IMR-90 (cell line): ENCODE measurements around the gene SCD. TPM values are rescaled to one million over a fixed set of nuclear protein-coding genes. Genes with fewer than 3 reads are reported as not detected.

Experiments used
- ATAC-seq: fragments of 200-7000 bp; cut with Tn5 transposase; 2 replicates; pipeline ENCODE4 v1.9.1; 2020; ENCODE audit warnings: low read depth, mild to moderate bottlenecking, moderate library complexity
- BruUV-seq: library from RNA; stranded (reverse); fragments of 400-500 nt; replicated peaks from 2 replicates; lab custom pipeline; 2021; lab: Mats Ljungman, UMichigan
- CTCF ChIA-PET: fragments of 300-600 bp; formaldehyde crosslinking; extraction: SDS; loops from one replicate; lab custom pipeline; 2021; ENCODE audit warnings: antibody characterized with exemption; lab: Yijun Ruan, JAX
- POLR2A ChIA-PET: fragments of 300-600 bp; sonication (Branson Sonifier 250); formaldehyde crosslinking; loops from one replicate; lab custom pipeline; 2022; ENCODE audit warnings: antibody characterized with exemption; ENCODE audit not compliant: unreplicated experiment; lab: Charles Lee
- DNase-seq: peaks from one replicate; pipeline ENCODE4 v3.0.0; 2013
- H2AFZ ChIP-seq: replicated peaks from 2 replicates; pipeline ENCODE3; 2013; ENCODE audit warnings: low read length, mild to moderate bottlenecking; ENCODE audit not compliant: poor library complexity
- H2AK5ac ChIP-seq: 2 replicates; pipeline ENCODE4 v1.6.1; 2013; ENCODE audit warnings: low read depth, low read length, inconsistent platforms
- H2AK9ac ChIP-seq: replicated peaks from 2 replicates; pipeline ENCODE3; 2013; ENCODE audit warnings: mild to moderate bottlenecking, low read depth, low read length, moderate library complexity; ENCODE audit not compliant: poor library complexity
- H2BK120ac ChIP-seq: 2 replicates; pipeline ENCODE4 v1.6.1; 2013; ENCODE audit warnings: low read depth, low read length, inconsistent platforms
- H2BK15ac ChIP-seq: 3 replicates; pipeline ENCODE4 v1.6.1; 2013; ENCODE audit warnings: low read depth, low read length, inconsistent platforms
- H2BK20ac ChIP-seq: 2 replicates; pipeline ENCODE4 v1.6.1; 2013; ENCODE audit warnings: low read depth, mild to moderate bottlenecking, inconsistent platforms, low read length, moderate library complexity
- H2BK5ac ChIP-seq: 2 replicates; pipeline ENCODE4 v1.6.1; 2013; ENCODE audit warnings: mild to moderate bottlenecking, low read depth, low read length, inconsistent platforms; ENCODE audit not compliant: poor library complexity, severe bottlenecking
- H3K14ac ChIP-seq: replicated peaks from 2 replicates; pipeline ENCODE4 v1.6.1; 2013; ENCODE audit warnings: low read depth, low read length, inconsistent platforms
- H3K18ac ChIP-seq: 2 replicates; pipeline ENCODE4 v1.6.1; 2013; ENCODE audit warnings: low read depth, low read length, control low read depth
- H3K23ac ChIP-seq: 2 replicates; pipeline ENCODE4 v1.6.1; 2013; ENCODE audit warnings: low read depth, low read length, inconsistent platforms
- H3K27ac ChIP-seq: 2 replicates; pipeline ENCODE4 v1.5.1; 2013; ENCODE audit warnings: mild to moderate bottlenecking, control low read depth, low read length; ENCODE audit not compliant: insufficient read depth
- H3K27me3 ChIP-seq: 2 replicates; pipeline ENCODE4 v1.6.1; 2013; ENCODE audit warnings: low read length; ENCODE audit not compliant: control insufficient read depth, insufficient read depth
- H3K36me3 ChIP-seq: 2 replicates; pipeline ENCODE4 v1.6.1; 2013; ENCODE audit warnings: low read length, mixed read lengths; ENCODE audit not compliant: control insufficient read depth, insufficient read depth
- H3K4ac ChIP-seq: 2 replicates; pipeline ENCODE4 v1.6.1; 2013; ENCODE audit warnings: low read depth, low read length, inconsistent platforms
- H3K4me1 ChIP-seq: 2 replicates; pipeline ENCODE4 v1.6.1; 2013; ENCODE audit warnings: low read length, mixed read lengths; ENCODE audit not compliant: control insufficient read depth, insufficient read depth
- H3K4me2 ChIP-seq: 2 replicates; pipeline ENCODE4 v1.6.1; 2013; ENCODE audit warnings: low read depth, mild to moderate bottlenecking, control low read depth, low read length, moderate library complexity
- H3K4me3 ChIP-seq: 2 replicates; pipeline ENCODE4 v1.5.1; 2013; ENCODE audit warnings: low read depth, mild to moderate bottlenecking, control low read depth, low read length, moderate library complexity; ENCODE audit not compliant: insufficient read depth
- H3K56ac ChIP-seq: 2 replicates; pipeline ENCODE4 v1.6.1; 2013; ENCODE audit warnings: low read length, inconsistent platforms; ENCODE audit not compliant: insufficient read depth; ENCODE audit errors: extremely low read depth
- H3K79me1 ChIP-seq, 2 experiments: 2 replicates each; pipeline ENCODE4 v1.6.1; 2013; ENCODE audit warnings: low read length in 2 of 2, inconsistent platforms in 1 of 2, low read depth in 1 of 2
- H3K9ac ChIP-seq: 2 replicates; pipeline ENCODE4 v1.6.1; 2013; ENCODE audit warnings: low read depth, low read length, control low read depth
- H3K9me1 ChIP-seq: 2 replicates; pipeline ENCODE4 v1.6.1; 2013; ENCODE audit warnings: low read length, inconsistent platforms; ENCODE audit not compliant: insufficient read depth
- H3K9me3 ChIP-seq: 2 replicates; pipeline ENCODE4 v1.6.1; 2013; ENCODE audit warnings: low read length; ENCODE audit not compliant: control insufficient read depth, insufficient read depth
- H4K20me1 ChIP-seq: 2 replicates; pipeline ENCODE4 v1.6.1; 2013; ENCODE audit warnings: low read length, inconsistent platforms; ENCODE audit not compliant: insufficient read depth
- H4K5ac ChIP-seq: 2 replicates; pipeline ENCODE4 v1.6.1; 2013; ENCODE audit warnings: mild to moderate bottlenecking, low read depth, low read length, control low read depth
- H4K8ac ChIP-seq, 2 experiments: 2 replicates each; pipeline ENCODE4 v1.6.1; 2013; ENCODE audit warnings: low read depth in 2 of 2, low read length in 2 of 2, control low read depth in 1 of 2, inconsistent platforms in 1 of 2
- H4K91ac ChIP-seq: 2 replicates; pipeline ENCODE4 v1.6.1; 2013; ENCODE audit warnings: low read depth, low read length, inconsistent platforms; ENCODE audit not compliant: insufficient read depth
- BHLHE40 ChIP-seq: fragments of 150-350 bp; IDR thresholded peaks from 2 replicates; pipeline ENCODE4 v1.6.1; 2016; ENCODE audit warnings: mild to moderate bottlenecking, low read depth, low read length
- CEBPB ChIP-seq: IDR thresholded peaks from 2 replicates; pipeline ENCODE4 v1.6.1; 2012; ENCODE audit warnings: low read depth, low read length, improper control_type of control experiment
- CHD1 ChIP-seq: IDR thresholded peaks from 2 replicates; pipeline ENCODE4 v1.6.1; 2012; ENCODE audit warnings: low read depth, low read length, improper control_type of control experiment
- FOS ChIP-seq: fragments of 150-350 bp; IDR thresholded peaks from 2 replicates; pipeline ENCODE4 v1.6.1; 2016; ENCODE audit warnings: low read depth, low read length
- MAFK ChIP-seq: IDR thresholded peaks from 2 replicates; pipeline ENCODE4 v1.6.1; 2012; ENCODE audit warnings: low read depth, low read length, improper control_type of control experiment
- NFE2L2 ChIP-seq: fragments of 150-350 bp; IDR thresholded peaks from 2 replicates; pipeline ENCODE4 v1.6.1; 2016; ENCODE audit warnings: low read depth, mild to moderate bottlenecking, low read length
- POLR2A ChIP-seq: IDR thresholded peaks from 2 replicates; pipeline ENCODE4 v1.6.1; 2012; ENCODE audit warnings: mild to moderate bottlenecking, low read depth, low read length
- RAD21 ChIP-seq: IDR thresholded peaks from 2 replicates; pipeline ENCODE4 v1.6.1; 2012; ENCODE audit warnings: low read length, improper control_type of control experiment
- RCOR1 ChIP-seq: IDR thresholded peaks from 2 replicates; pipeline ENCODE4 v1.6.1; 2012; ENCODE audit warnings: mild to moderate bottlenecking, low read length, improper control_type of control experiment; ENCODE audit not compliant: insufficient replicate concordance
- SMC3 ChIP-seq: fragments of 150-350 bp; IDR thresholded peaks from 2 replicates; pipeline ENCODE4 v1.6.1; 2016; ENCODE audit warnings: low read depth, mild to moderate bottlenecking, antibody characterized with exemption, low read length, moderate library complexity
- USF2 ChIP-seq: fragments of 150-350 bp; IDR thresholded peaks from 2 replicates; pipeline ENCODE4 v1.6.1; 2017; ENCODE audit warnings: mild to moderate bottlenecking, antibody characterized with exemption, low read length, low read depth
- WGBS, 2 experiments: methylation state at CpG; one replicate each; pipeline versions ENCODE4 v1.1.5 to v1.1.7; 2013; ENCODE audit warnings: missing lambda C conversion rate in 2 of 2; ENCODE audit not compliant: insufficient read length in 1 of 2; ENCODE audit errors: extremely low coverage in 2 of 2; 5-methylcytosine and 5-hydroxymethylcytosine counted together
- dilution Hi-C: fragments of 300-500 bp; cut with HindIII; formaldehyde crosslinking; loops from one replicate; pipeline ENCODE4 v1.14.3; 2018; ENCODE audit warnings: low sequenced_read_pairs; ENCODE audit not compliant: unreplicated experiment
- in situ Hi-C: fragments of 300-500 bp; cut with MboI; formaldehyde crosslinking; loops from 3 replicates; pipeline ENCODE4 v1.14.3; 2019; ENCODE audit warnings: low sequenced_read_pairs, inconsistent platforms, mixed read lengths
- intact Hi-C: fragments of 100-400 bp; cut with micrococcal nuclease; formaldehyde crosslinking; loops from 2 replicates; pipeline ENCODE4 v1.10.0; 2022
- polyA plus RNA-seq, 3 experiments: library from polyadenylated mRNA; depleted of rRNA; stranded (reverse); fragments of >200 nt; gene quantifications; 2 replicates each; pipeline ENCODE4 v1.2.3, GENCODE V29; 2012; ENCODE audit warnings: low replicate concordance in 1 of 3
- total RNA-seq: library from RNA; depleted of rRNA; stranded (reverse); fragments of >200 nt; gene quantifications from 2 replicates; pipeline ENCODE4 v1.2.3, GENCODE V29; 2012
- TF ChIP-seq, protein P1 (sequence below): conservative IDR thresholded peaks from 2 replicates; pipeline ENCODE4 v1.5.1; 2012; ENCODE audit warnings: mild to moderate bottlenecking, low read depth, low read length, improper control_type of control experiment

The SCD gene
- total and polyA plus RNA-seq, 2 of the 4 experiments (the other 2 are of a cell fraction) = 50.7 to 65.1 TPM

- H3K4me1 ChIP-seq = peaks cover 8% of the 10 kb centered on the region; the same call in 1 of the 2 replicates
- no peaks in the 10 kb centered on the region for H3K9me1 ChIP-seq
- no peak overlapping the region for H2BK20ac ChIP-seq
- no peak overlapping the region for H2BK5ac ChIP-seq
- H2AK9ac ChIP-seq = peak overlapping the region; percentile 14
- ChIA-PET POLR2A (no interaction called here), CTCF (interaction anchor here (1.4 to 2.1 kb wide), 2 partner anchors 92 to 94 kb away, joined by 4 to 11 read pairs; no protein-coding TSS in a partner anchor)
- no peak overlapping the region for H3K18ac ChIP-seq
- TF ChIP-seq BHLHE40 = no peak
- TF ChIP-seq SMC3 = peak; percentile 98
- no peak for TF ChIP-seq USF2
- no peak for TF ChIP-seq MAFK
- peak; percentile 97 for TF ChIP-seq RAD21
- no peak for TF ChIP-seq CHD1
- TF ChIP-seq CEBPB = no peak
- no peak for TF ChIP-seq FOS
- no peak for TF ChIP-seq RCOR1
- no peak for TF ChIP-seq NFE2L2
- TF ChIP-seq POLR2A = no peak
- TF ChIP-seq, protein P1, sequence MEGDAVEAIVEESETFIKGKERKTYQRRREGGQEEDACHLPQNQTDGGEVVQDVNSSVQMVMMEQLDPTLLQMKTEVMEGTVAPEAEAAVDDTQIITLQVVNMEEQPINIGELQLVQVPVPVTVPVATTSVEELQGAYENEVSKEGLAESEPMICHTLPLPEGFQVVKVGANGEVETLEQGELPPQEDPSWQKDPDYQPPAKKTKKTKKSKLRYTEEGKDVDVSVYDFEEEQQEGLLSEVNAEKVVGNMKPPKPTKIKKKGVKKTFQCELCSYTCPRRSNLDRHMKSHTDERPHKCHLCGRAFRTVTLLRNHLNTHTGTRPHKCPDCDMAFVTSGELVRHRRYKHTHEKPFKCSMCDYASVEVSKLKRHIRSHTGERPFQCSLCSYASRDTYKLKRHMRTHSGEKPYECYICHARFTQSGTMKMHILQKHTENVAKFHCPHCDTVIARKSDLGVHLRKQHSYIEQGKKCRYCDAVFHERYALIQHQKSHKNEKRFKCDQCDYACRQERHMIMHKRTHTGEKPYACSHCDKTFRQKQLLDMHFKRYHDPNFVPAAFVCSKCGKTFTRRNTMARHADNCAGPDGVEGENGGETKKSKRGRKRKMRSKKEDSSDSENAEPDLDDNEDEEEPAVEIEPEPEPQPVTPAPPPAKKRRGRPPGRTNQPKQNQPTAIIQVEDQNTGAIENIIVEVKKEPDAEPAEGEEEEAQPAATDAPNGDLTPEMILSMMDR = peak; percentile 95
- dilution Hi-C loops = no loop called here
- no peaks in the 10 kb centered on the region for H3K79me1 ChIP-seq
- H4K20me1 ChIP-seq = no peaks in the 10 kb centered on the region; the same call in 1 of the 2 replicates
- no CpG with 5 or more reads among the region's 4 CpGs for WGBS, 2 experiments
- no peak overlapping the region for H2AFZ ChIP-seq
- no peak overlapping the region for H4K5ac ChIP-seq
- no peak overlapping the region for H2AK5ac ChIP-seq
- no peak overlapping the region for H2BK120ac ChIP-seq
- no peak overlapping the region for H3K4me3 ChIP-seq
- no peak overlapping the region for H3K23ac ChIP-seq
- no peak overlapping the region for H3K4me2 ChIP-seq
- in situ Hi-C loops = loop anchor here (25.0 kb wide), 1 partner anchor 549 kb away; no protein-coding TSS in a partner anchor
- intact Hi-C loops = loop anchor here (1.0 kb wide), 3 partner anchors 95 to 540 kb away; no protein-coding TSS in a partner anchor
- H4K91ac ChIP-seq = no peak overlapping the region
- no peak overlapping the region for H4K8ac ChIP-seq
- H3K27me3 ChIP-seq = peaks cover 18% of the 10 kb centered on the region
- no peaks in the 10 kb centered on the region for H3K36me3 ChIP-seq
- no peaks in the 10 kb centered on the region; the same call in 1 of the 2 replicates for H3K9me3 ChIP-seq
- ATAC-seq (peak; percentile 81), DNase-seq (peak; percentile 45)
- no peak overlapping the region for H3K14ac ChIP-seq
- no TSS peak for BruUV-seq
- H3K9ac ChIP-seq = no peak overlapping the region
- no peak overlapping the region for H2BK15ac ChIP-seq
- H3K4ac ChIP-seq = no peak overlapping the region
- no peak overlapping the region for H3K27ac ChIP-seq
- H3K56ac ChIP-seq = no peak overlapping the region
Observed at GRCh38 chr10:100338434-100339036, 8.5 kb upstream of the SCD start.
